Kidney (tissue), 14 donors: ENCODE measurements around the gene MUSK. TPM values are rescaled to one million over a fixed set of nuclear protein-coding genes. Genes with fewer than 3 reads are reported as not detected.
A peak's percentile ranks its signal among the peaks of the same experiment; 100 is the strongest.
"Not testable (repeated sequence)": the region's sequence is repeated elsewhere in the genome, so short reads cannot be mapped to it uniquely, and the experiment has no call there.

Source experiments
- DNase-seq, 5 donors: peaks; one replicate each; pipeline ENCODE4 v3.0.0-alpha.2; 2013 to 2020
- FAIRE-seq: peaks from 2 replicates; lab custom pipeline; 2012; peaks lifted over from hg19 to GRCh38; lab: Jason Lieb, UNC
- H3K27ac ChIP-seq, 2 donors: one replicate each; pipeline ENCODE4 v1.7.0; 2013; ENCODE audit warnings: low read depth in 2 of 2, low read length in 2 of 2, inconsistent platforms in 1 of 2
- H3K27me3 ChIP-seq: one replicate; pipeline ENCODE4 v1.7.1; 2013; ENCODE audit warnings: low read length, inconsistent platforms; ENCODE audit not compliant: control insufficient read depth, insufficient read depth
- H3K36me3 ChIP-seq, 3 donors: one replicate each; pipeline versions ENCODE4 v1.7.0 to v1.7.1; 2013; ENCODE audit warnings: low read length in 3 of 3, control low read depth in 1 of 3, inconsistent platforms in 1 of 3; ENCODE audit not compliant: insufficient read depth in 3 of 3, control insufficient read depth in 2 of 3
- H3K4me1 ChIP-seq, 3 donors: one replicate each; pipeline versions ENCODE4 v1.7.0 to v1.7.1; 2013; ENCODE audit warnings: low read length in 3 of 3, inconsistent platforms in 1 of 3, low read depth in 1 of 3; ENCODE audit not compliant: control insufficient read depth in 2 of 3, insufficient read depth in 2 of 3
- H3K4me3 ChIP-seq, 3 donors: one replicate each; pipeline versions ENCODE4 v1.7.0 to v1.8.1; 2013; ENCODE audit warnings: low read length in 3 of 3, control low read depth in 1 of 3, inconsistent platforms in 1 of 3
- H3K9ac ChIP-seq, 3 donors: one replicate each; pipeline versions ENCODE4 v1.7.0 to v1.7.1; 2013; ENCODE audit warnings: low read length in 3 of 3, control low read depth in 1 of 3, inconsistent platforms in 1 of 3
- H3K9me3 ChIP-seq, 3 donors: one replicate each; pipeline versions ENCODE4 v1.7.0 to v1.7.1; 2013; ENCODE audit warnings: low read length in 3 of 3, control low read depth in 1 of 3, inconsistent platforms in 1 of 3; ENCODE audit not compliant: control insufficient read depth in 2 of 3, insufficient read depth in 1 of 3
- intact Hi-C: fragments of 100-400 bp; cut with DNase I; formaldehyde crosslinking; loops from one replicate; pipeline ENCODE4 v1.11.1; 2022
- polyA plus RNA-seq: library from polyadenylated mRNA; stranded (reverse); fragments of 350-450 nt; fragmentation: Illumina TruSeq; extraction: RNeasy Lipid Tissue Mini Kit (QIAGEN cat#74804); gene quantifications from one replicate; pipeline ENCODE4 v1.2.3, GENCODE V29; 2014; ENCODE audit warnings: low read depth, low replicate concordance; ENCODE audit not compliant: insufficient read depth
- total RNA-seq: library from RNA; stranded (reverse); fragmentation: NEBNext Ultra II Directional; extraction: Animal tissue kit (Norgen Biotek cat#: 25700); gene quantifications from one replicate; pipeline ENCODE4 v1.2.1, GENCODE V29; 2021
- TF ChIP-seq, protein P1 (sequence below): IDR thresholded peaks from 3 replicates; pipeline ENCODE4 v1.5.1; 2012; ENCODE audit warnings: mild to moderate bottlenecking, moderate library complexity, borderline replicate concordance; ENCODE audit not compliant: insufficient read depth; ENCODE audit errors: extremely low read depth
- donor health status: control.
- donor health status: control.
- donor health status: control.
- donor health status: control.
- donor health status: control.
- donor health status: DM: yes; HTN: yes; CAD: no.
- donor health status: Normal renal cell carcinoma (clear cell type).

Gene MUSK
- total and polyA plus RNA-seq, 2 donors from 2014 or later: 0.31 TPM; not detected in 1

DNA sequence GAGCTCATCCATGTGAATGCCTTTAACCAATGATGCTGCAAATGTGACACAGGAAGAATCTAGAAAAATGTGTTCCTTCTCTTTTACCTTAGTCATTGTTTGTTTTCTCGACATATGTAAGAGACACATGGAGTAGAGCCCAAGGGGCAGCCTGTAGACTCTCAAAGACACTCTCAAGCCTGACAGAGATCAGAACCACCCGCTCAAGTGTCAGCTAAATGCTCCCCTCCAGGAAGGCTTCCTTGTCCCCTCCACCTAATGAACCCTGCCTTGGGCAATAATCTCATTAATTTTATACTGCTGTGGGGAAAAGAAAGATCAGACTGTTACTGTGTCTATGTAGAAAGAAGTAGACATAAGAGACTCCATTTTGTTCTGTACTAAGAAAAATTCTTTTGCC lies 157.4 kb downstream of the MUSK start:
- H3K9ac ChIP-seq: no peak overlapping the region
- DNase-seq: no peak
- no peak overlapping the region for H3K27ac ChIP-seq
- TF ChIP-seq, protein P1, sequence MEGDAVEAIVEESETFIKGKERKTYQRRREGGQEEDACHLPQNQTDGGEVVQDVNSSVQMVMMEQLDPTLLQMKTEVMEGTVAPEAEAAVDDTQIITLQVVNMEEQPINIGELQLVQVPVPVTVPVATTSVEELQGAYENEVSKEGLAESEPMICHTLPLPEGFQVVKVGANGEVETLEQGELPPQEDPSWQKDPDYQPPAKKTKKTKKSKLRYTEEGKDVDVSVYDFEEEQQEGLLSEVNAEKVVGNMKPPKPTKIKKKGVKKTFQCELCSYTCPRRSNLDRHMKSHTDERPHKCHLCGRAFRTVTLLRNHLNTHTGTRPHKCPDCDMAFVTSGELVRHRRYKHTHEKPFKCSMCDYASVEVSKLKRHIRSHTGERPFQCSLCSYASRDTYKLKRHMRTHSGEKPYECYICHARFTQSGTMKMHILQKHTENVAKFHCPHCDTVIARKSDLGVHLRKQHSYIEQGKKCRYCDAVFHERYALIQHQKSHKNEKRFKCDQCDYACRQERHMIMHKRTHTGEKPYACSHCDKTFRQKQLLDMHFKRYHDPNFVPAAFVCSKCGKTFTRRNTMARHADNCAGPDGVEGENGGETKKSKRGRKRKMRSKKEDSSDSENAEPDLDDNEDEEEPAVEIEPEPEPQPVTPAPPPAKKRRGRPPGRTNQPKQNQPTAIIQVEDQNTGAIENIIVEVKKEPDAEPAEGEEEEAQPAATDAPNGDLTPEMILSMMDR: no peak
- no peaks in the 10 kb centered on the region for H3K27me3 ChIP-seq
- no peak overlapping the region for H3K4me3 ChIP-seq
- H3K9me3 ChIP-seq: no peaks in the 10 kb centered on the region
- H3K36me3 ChIP-seq: no peaks in the 10 kb centered on the region
- intact Hi-C loops: no loop called here
- FAIRE-seq: no peak
- no peaks in the 10 kb centered on the region for H3K4me1 ChIP-seq

GRCh38 chr9:110826400-110826799 lies 157.8 kb downstream of the MUSK start:
- H3K36me3 ChIP-seq, H3K27me3 ChIP-seq, DNase-seq, H3K4me3 ChIP-seq, H3K4me1 ChIP-seq, FAIRE-seq, intact Hi-C loops, H3K9ac ChIP-seq, H3K9me3 ChIP-seq, H3K27ac ChIP-seq: not testable (repeated sequence)

GRCh38 chr9:110828264-110828663 lies 159.7 kb downstream of the MUSK start:
- Histone ChIP-seq H3K4me1 (no peaks in the 10 kb centered on the region), H3K9me3 (no peaks in the 10 kb centered on the region), H3K4me3 (no peak overlapping the region), H3K9ac (no peak overlapping the region), H3K27me3 (no peaks in the 10 kb centered on the region), H3K36me3 (no peaks in the 10 kb centered on the region), H3K27ac (no peak overlapping the region)
- no peak for FAIRE-seq
- intact Hi-C loops: no loop called here
- TF ChIP-seq, protein P1: no peak
- DNase-seq: peak in 2 of 5 donors; percentile 20 to 69

DNA sequence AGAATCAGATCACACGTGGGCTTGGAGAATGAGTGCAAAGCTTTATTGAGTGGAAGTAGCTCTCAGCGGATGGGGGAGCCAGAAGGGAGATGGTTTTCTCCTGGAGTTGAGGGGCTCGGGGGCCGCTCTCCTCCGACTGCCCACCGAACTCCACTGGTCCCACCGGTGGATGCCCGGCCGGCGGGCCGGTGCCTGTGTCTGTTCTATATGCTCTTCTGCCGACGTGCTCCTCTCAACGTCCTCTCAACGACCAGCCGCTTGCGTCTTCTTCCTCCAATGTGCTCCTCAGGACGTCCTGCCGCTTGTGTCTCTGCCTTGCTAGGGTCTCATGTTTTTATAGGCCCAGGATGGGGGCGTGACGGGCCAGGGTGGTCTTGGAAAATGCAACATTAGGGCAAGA lies 161.9 kb downstream of the MUSK start:
- H3K4me1 ChIP-seq: no peaks in the 10 kb centered on the region
- H3K27ac ChIP-seq: no peak overlapping the region
- H3K9ac ChIP-seq: no peak overlapping the region
- DNase-seq: peak in 1 of 5 donors; percentile 56
- no peaks in the 10 kb centered on the region for H3K27me3 ChIP-seq
- TF ChIP-seq, protein P1: no peak
- no peaks in the 10 kb centered on the region for H3K9me3 ChIP-seq
- no peaks in the 10 kb centered on the region for H3K36me3 ChIP-seq
- no peak overlapping the region for H3K4me3 ChIP-seq
- no peak for FAIRE-seq
- intact Hi-C loops: no loop called here
